OCI-M1 (cell line): ENCODE measurements around the gene MTOR.
"Not testable (repeated sequence)": the region's sequence is repeated elsewhere in the genome, so short reads cannot be mapped to it uniquely, and the experiment has no call there.

Experiments used
- DNase-seq: peaks from one replicate; lab custom pipeline; 2025; lab: John Stamatoyannopoulos, UW

The MTOR gene

DNA sequence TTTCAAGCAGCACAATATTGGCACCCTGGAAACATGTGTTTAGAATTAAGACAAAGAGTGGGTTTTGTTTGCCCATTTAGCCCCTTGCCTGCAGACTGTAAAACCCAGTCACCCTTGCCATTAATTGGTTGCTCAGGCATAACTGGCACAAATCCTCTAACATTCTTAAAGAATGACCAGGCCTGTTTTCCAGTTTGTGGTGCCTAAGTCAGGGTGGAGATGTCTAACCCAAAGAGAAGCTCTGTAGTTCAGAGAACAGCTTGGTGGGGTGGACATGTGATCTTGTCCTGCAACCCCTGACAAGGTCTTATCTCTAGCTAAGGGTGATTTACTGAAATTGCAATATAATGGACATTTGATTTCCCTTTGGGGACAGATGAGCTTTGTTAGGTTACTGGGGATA is 82.0 kb downstream of the MTOR start:
- DNase-seq = no peak

DNA sequence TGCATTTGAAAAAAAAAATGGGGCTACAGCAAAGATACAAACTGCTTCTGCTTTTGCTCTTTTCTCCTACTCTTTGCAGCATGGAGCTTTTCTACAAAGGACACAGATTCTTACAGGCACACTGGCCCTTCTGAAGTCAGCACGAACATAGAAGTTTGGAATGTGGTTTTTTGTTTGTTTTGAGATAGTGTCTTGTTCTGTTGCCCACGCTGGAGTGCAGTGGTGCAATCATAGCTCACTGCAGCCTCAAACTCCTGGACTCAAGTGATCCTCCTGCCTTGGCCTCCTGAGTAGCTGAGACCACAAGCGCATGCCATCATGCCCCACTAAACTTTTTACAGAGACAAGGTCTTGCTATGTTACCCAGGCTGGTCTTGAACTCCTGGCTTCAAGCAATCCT is 82.6 kb downstream of the MTOR start:
- DNase-seq = not testable (repeated sequence)

DNA sequence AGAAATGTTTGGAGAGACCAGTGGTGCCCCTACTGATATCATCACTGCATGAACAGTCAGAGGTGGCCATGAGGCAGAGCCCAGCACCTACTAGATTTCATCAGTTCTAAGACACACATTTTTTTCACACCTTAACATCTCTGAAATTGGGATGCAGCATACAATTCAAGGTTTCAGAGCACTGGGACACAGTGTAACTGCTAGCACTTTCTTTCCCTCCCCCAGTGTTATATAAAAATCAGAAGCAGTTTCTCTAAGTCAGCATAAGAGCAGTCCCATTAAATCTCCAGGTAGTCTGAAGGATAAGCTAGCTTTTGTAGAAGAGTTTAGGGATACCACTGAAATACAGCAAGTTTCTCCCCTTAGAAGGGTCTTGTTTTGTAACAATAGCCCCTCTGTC is 83.2 kb downstream of the MTOR start:
- DNase-seq = no peak

DNA sequence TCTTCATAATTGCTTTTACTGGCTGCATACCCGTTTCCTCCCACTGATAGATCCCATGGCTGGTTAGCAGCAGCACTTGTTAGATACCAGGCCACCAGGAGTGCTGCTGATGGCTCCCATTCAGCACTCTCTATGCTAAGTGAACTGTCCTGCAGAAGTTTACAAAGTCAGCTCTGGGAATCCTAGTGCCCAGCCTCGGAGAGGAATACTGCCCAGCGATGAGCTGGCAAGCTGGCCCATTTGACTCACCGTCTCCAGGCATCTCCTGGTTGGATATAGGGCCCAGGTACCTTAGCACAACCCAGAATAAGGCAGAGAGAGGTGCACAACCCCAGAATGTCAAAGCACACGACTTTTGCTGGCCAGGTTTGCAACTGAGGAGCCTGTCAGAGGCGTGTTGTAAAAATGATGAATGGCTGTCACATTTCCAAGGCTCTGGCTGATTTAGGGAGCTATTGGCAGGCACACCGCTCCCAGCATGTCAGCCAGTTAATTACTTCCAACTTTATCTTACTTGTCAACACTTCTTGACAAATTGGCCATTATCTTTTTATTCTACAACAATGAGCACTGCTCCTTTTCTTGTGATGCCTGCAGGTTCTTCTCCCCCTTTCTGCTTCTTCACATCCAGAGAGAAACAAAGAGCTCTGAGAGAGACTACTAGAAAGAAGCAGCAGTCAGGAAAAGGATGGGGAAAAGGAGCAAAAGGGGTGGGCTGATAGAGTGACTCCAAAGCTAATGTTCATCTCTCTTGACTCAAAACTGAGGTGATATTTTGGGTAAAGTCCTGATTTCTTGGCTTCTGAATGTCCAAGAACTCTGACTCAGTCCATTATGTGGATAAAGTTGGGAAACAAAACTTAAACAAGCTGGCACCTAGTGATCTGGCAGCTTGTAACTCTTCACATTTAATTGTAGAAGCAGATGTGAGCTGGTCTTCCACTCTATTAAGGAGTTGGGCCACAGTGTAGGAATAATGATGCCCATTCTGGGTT is 84.0 kb downstream of the MTOR start:
- DNase-seq = no peak

DNA sequence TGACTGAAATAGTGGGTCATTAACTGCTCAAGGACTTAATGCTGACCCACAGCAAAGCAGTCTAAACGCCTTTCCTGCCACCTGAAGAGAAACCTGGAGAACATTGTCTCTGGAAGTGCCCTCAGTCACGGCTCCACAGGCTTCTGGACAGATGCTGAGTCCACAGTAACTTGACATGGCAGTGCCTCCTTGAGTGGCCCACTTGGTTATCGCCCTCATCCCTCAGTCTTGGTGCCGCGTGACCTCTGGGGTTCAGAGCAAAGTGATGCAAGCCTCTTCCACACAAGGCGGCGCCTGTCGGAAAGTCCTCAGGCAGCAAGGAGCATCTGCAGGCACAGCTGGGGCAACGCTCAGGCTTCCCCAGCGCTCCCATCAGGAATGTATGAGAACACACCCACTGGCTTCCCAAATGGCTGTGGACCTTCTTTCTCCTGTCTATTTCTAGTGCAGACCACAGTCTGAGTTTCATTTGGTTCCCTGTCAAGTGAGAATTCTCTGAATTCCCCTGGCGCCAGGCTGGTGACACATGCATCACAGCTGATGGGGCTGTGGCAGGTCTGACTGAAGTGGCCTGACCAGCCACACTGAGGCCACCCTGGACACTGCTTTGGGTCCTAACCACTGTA is 86.2 kb downstream of the MTOR start:
- no peak for DNase-seq

DNA sequence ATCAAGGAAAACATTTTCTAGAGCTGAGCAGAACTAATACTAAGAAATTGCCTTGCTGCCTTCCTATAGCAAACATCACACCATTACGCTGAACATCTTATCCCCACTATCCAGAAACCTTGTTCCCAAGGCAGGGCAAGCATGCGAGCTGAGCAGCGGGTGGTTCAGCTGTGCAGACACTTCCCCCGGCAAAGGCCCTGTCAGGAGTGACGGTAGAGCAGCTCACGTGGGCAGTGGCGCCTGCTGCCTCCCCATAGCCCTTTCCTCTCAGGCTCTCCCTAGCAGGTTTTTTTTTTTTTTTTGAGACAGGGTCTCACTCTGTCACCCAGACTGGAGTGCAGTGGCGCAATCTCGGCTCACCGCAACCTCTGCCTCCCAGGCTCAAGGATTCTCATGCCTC is 86.9 kb downstream of the MTOR start:
- DNase-seq = no peak

DNA sequence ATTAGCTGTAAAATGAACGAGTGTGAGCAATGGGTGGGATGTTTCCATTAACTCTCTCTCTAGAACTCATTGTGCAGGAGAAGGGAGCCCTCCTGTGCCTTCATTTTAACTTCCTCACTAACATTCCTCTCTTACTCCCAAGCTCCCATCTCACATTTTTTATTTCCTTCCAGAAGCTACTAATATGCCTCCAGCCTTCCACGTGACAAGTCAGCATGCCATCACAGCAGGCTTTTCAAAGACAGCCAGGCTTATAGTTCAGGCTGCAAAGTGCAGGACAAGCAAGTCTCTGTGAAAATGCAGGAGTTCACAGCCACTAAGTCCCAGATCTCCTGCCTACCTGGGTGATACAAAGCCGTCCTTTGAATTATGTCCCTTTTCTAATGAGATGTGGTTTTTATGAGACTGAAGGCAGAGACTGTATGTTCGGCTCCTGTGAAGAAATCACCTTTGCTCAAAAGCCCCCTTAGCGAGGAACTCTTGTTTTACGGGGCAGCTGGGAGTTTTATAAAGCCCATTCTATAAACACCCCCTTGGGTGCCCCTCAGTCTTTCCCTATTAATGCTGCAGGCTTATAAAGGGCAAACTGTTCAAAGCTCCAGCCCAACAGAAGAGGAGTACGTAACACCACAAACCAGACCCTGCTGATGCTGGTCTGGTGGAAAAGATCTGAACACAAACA is 87.9 kb downstream of the MTOR start:
- no peak for DNase-seq

DNA sequence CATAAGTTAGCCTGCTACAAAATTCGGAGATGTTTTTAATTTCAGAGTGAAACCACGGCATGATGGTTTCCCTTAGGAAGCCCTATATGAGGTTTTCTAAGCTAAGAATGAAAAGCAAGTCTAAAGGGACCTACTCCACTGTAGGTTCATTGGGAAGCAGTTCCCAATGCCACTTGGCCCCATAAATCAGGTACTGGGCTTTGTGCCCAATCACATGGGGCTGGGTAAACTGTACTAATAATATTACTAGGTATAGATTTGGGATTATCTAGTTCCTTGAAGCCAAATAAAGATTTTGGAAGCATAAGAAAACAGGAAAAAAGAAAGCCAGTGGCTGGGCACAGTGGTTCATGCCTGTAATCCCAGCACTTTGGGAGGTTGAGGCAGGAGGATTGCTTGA is 92.2 kb downstream of the MTOR start:
- DNase-seq = no peak

DNA sequence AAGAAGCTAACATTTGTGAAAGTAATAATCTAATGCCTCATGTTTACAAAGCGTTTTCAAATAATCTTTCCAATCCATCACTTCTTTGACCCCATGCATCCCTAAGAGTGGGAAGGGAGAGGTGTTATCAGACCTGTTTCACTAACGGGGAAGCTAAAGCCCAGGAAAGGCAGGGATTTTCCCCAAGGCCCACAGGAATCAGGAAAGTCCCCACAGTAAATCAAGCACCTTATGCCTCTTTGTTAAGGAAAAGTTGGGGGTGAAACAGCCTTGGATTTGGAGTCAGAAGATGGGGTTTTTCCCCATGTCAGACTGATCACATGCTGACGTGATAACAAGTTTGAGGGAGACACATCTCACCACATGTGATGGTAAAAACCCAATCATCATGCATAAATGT is 93.1 kb downstream of the MTOR start:
- no peak for DNase-seq

DNA sequence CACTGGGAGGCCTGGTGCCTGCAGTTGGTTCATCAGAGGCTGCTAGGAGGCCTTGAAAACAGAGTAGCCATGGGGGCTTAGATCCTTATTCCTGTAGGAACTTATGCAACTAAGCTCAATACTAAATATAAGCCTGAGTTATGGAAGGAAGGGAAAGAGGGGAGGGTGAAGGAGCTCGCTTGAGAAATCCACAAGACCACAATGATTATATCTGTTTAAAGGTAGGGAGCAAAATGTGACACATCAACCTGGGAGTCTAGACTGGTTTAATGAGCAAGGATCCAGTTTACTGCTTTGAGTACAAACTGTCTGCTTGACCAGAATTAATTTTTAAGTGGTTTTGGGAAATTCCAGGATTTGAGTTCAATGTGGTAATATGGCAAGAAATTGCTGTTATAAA is 93.6 kb downstream of the MTOR start:
- no peak for DNase-seq

DNA sequence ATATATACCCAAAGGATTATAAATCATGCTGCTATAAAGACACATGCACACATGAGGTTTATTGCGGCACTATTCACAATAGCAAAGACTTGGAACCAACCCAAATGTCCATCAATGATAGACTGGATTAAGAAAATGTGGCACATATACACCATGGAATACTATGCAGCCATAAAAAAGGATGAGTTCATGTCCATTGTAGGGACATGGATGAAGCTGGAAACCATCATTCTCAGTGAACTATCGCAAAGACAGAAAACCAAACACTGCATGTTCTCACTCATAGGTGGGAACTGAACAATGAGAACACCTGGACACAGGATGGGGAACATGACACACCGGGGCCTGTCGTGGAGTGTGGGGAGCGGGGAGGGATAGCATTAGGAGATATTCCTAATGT is 95.6 kb downstream of the MTOR start:
- not testable (repeated sequence) for DNase-seq

DNA sequence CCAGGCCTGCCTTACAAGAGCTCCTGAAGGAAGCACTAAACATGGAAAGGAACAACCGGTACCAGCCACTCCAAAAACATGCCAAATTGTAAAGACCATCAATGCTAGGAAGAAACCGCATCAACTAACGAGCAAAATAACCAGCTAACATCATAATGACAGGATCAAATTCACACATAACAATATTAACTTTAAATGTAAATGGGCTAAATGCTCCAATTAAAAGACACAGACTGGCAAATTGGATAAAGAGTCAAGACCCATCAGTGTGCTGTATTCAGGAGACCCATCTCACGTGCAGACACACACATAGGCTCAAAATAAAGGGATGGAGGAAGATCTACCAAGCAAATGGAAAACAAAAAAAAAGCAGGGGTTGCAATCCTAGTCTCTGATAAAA is 99.6 kb downstream of the MTOR start:
- not testable (repeated sequence) for DNase-seq

DNA sequence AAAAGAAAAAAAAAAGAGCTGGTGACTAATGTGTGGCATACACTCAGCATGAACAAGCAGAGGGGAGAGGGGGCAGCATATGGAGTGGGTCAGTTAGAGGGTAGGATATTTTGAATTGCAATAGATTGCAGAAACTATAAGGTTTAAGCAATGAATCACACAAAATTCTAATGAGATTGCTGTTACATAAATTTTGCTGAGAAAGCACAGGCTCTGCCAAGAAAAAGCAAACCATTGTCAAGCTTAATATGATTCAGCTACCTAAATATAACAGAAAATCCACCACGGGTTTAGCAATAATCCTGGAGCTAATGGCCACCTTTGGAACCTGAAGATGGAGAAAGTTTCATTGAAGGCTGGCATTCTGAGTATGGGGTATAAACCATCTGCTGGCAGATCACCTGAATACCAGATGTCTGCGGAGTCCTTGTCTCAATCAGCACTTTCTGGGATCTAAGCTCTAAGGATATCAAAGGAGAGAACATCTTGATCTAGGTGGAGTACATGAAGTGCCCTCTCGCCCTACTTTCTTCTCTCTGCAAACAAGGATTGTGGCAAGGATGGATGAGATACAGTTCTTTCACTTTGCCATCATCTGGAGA is 103.5 kb downstream of the MTOR start:
- DNase-seq = no peak

DNA sequence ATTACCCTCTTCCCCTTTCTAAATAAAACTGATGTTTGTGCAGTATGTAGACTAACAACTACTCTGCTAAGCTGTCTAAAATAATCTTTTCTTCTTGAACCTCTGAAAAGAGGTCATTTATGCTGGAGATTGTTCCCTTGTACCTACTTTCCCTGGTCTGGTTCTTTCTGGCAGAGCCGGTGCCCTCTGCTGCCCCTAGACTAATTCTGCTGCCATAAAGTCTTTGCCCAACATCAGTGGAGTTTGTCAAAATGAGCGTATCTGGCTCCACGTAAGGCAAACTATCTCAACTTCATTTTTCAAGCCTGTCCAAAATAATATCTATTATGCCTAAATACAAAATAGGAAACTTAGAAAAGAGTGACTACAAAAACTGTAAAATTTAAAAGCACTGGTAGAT is 104.1 kb downstream of the MTOR start:
- no peak for DNase-seq

DNA sequence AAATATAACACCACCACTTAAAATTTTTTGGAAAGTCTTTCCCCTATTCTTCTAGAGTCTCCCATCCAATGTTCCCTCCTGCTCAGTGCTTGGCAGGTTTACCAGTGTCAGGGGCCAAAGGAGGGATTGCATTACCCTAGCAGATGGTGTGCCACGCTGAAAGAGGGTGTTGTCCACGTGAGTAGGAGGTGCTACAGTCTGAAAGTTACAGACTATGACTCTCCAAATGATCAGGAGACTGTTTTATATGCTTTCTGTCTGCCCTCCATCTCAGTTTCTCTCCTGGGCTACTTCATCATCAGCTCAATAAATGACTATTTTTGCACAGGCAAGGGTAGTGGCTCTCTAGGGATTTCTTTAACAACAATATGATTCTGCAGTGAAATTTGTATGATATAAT is 104.5 kb downstream of the MTOR start:
- no peak for DNase-seq

DNA sequence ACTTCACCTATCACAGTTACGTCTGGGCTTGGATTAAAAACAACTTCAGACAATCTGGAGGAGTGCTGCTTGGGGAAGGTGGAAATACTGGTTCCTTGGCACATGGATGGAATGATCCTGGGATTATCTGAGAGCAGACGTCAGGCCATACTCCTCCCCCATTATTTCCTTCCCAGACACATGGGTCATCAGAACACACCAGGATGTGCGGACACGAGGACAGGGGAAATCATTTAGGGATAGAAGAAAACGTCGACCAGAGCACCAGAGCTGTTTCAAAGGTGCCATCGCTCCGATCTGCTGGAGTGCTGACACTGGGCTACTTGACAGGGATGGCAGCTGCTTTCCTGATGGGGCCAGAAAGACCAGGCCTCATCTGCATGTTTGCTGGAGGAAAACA is 105.0 kb downstream of the MTOR start:
- DNase-seq = no peak

DNA sequence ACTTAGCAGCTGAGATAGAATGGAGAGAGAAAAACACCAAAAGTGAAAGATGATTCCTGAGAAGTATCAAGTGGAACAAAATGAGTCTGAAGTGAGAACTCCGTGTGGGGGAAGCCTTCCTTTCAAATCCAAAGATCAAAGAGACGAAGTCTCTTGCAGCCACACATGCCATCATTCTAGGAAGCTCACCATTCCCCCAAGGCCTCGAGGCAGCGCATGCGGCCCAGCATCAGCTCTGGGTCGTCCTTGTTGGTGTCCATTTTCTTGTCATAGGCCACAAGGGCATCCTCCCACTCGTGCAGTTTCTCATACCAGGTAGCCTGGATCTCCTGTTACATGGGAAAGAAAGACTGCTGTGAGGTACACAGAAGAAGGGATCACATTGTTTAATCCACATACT is 105.4 kb downstream of the MTOR start:
- no peak for DNase-seq

DNA sequence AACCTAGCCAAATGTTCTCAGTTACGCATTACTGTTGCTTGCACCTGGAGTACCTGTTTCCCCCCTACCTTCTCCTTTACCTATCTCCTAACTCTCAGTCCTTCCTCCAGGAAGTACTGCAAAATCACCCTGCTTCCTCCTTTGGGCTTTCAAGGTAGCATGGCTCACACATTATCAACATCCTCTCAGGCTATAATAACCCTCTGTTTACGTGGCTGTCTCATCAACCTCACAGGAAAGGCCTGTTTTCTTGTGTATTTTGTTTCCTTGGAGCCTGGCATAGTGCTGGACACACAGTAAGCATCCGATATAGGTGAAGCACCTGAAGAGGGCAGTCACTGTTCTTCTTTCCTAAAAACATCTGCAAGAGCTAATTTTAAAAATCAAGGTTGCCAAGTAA is 105.9 kb downstream of the MTOR start:
- DNase-seq = no peak

DNA sequence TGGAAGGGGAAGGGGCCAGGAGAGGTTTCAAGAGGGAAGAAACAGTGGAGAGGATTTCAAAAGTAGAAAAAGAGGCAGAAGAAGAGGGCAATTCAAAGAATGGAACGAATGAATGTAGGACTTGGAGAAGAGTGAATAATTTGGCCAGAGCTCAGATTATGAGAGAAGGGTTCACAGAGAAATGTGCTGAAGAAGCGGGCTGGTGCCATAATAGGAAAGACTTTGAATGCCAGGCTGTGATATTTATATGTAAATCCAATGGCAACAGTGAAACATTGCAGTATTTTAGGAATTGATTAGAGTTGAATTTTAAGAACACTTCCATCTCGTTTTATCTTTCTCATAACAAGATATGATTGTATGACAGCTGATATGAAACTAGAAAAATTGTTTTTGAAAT is 109.2 kb downstream of the MTOR start:
- DNase-seq = no peak

DNA sequence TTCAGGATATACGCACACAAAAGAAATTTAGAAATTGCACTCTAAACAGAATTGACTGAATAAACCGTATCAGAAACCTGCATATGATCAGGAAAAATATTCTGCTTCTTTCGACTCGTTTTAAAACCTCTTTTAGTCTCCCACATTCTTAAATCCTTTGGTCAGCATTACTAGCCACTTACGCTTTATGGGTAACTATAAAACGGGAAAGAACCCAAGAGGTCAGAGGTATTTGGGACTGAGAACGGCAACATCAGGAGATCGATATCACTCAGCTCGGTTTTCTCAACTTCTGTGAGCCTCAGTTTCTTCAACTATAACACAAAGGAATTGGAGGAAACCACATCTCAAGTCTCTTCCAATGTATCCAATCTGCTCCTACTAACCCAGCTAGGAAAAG is 109.6 kb downstream of the MTOR start:
- no peak for DNase-seq

DNA sequence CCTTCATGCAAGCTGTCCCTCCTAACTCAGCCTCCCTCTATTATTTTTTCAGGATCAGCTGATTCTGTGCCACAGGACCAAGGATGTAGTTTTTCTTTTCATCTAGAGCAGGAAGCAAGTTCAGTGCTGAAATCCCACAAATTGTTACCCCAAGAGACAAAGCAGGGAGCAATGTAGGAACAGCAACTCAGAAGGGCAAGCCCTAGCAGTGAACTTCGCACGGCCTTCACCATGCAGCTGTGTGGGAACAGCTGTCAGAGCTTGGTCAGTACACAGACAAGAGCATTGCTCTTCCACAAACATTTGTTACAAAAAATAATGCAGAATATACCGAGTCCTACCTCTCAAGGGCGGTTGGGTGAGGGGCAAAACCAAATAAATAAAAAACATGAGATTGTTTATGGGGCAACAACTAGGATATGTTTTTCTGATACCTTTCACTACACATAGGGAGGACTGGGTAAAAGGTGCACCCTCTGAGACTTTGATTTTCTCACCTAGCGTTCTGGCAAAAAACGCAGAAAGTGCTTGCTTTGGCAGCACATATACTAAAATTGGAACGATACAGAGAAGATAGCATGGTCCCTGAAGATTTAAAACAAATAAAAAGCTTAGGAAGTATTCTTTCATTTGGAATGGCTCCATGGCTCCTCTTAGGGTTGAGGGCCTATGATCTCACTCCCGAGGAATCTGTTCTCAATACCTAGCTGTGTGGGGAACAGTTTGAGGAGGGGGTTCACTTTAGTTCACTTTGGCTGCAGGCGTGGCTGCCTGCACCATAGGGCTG is 110.3 kb downstream of the MTOR start:
- DNase-seq = no peak

DNA sequence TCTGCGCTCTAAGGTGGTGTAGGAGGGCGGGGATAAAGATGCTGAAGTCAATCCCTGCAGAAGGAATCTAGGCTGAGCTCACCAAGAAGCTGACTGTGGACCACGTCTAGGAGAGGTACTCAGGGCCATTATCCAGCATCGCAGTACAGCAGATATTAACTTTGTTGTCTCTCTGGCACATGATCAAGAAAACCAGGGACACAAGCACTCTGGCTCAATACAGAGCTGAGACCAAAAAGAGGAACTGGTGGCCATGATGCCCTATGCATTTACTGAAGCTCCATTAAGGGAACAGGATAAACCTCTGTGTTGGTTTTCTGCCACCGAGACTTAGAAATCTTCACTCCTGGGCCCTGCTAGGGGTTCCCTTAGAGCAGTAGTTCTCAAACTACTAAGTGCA is 111.2 kb downstream of the MTOR start:
- DNase-seq = peak; percentile 4
